NCI-H345 (cell line): ENCODE measurements around the gene CARMIL3.

Experiments
- DNase-seq: peaks from one replicate; lab custom pipeline; 2025; lab: John Stamatoyannopoulos, UW

The CARMIL3 gene

GRCh38 chr14:24077086-24077485 is 25.3 kb downstream of the CARMIL3 start:
- no peak for DNase-seq

GRCh38 chr14:24078146-24078545 is 26.3 kb downstream of the CARMIL3 start:
- DNase-seq: peak; percentile 28

DNA sequence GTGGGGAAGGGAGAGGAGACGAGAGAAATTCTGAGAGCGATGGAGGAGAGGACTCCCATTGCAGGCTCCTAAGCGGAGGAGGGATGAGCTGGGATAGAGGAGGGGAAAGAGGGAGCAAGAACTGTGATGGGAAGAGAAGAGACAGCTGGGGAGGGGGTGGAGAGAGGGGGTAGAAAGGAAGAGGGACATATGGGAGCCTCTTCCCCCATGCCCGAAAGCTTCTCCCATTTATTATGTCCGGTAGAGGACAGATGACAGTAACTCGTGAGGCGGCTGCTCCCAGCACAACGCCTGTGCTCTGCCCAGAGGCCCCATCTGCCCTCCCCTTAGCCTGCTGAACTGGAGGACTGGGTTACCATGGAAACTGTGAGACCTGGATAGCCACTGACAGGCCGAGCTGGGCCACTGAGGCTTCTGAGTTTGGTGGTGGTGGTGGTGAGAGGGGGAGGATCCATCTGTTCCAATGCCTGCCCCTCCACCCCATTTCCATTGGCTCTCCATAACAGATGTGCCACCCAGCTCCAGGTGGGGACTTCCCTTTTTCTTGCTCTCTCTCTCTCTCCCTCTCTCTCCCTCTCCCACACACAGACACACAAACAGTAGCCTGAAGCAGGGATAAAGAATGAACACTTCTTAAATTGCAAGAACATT is 27.8 kb downstream of the CARMIL3 start:
- DNase-seq: no peak

GRCh38 chr14:24080142-24080530 is 28.3 kb downstream of the CARMIL3 start:
- no peak for DNase-seq

GRCh38 chr14:24080888-24081738 is 29.3 kb downstream of the CARMIL3 start:
- DNase-seq: peak; percentile 69

DNA sequence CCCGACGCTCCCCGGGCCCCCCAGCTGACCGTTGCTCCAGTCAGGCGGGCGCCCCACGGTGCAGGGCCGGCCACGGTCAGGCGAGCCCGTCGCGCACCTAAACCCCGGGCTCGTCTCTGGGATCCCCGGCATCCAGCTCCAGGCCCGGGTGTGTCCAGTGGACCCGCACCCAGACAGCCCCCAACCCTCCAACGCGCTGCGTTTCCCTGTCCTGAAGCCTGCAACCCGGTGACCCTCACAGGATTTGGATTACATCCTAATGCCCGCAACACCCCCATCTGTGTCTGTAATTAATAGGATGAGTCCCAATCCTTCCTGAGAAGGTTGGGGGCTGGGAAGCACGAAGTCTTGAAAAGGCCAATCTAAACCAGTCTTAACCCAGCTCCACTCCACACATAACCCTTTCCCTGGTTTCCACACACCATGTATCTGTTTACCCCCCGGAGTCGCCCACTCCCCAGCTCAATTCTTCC is 30.0 kb downstream of the CARMIL3 start:
- DNase-seq: no peak

GRCh38 chr14:24082411-24083080 is 30.7 kb downstream of the CARMIL3 start:
- DNase-seq: no peak

GRCh38 chr14:24083462-24083861 is 31.7 kb downstream of the CARMIL3 start:
- DNase-seq: no peak

DNA sequence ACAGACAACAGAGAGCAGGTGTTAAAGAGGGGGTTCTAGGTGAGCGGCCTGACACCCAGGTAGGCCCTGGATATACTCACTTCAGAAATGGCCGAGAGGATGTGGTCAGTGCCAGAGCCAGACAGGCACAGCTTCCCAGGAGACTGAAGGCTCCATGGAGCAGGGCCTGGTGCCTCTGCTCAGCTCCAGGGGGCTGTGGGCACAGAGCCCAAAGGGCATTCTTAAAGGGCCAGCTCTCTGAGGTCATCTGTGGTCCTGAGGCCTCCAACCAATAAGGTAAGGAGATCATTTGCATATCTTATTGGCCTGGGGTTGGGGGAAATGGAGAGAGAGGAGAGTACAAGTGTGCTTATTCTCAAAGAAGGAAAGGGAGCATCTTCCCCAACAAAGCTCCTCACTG is 32.6 kb downstream of the CARMIL3 start:
- no peak for DNase-seq

DNA sequence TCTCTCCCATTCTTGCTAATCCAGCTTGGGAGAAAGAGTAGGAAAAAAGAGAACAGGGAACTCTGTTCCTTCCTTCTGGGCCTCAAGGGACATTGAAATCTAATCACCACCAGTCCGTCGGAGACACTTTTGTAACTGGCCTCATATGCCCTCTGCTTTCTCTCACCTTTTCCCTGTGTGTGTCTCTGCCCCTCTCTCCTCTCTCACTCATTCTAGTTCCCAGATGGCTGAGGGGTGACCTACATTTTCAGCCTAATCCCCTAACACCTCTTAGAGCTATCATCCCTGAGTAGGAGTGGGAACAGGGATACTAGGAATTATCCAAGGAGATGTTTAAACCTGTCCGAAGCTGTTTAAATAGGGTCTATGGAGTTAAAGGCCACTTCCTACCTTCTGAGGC is 33.4 kb downstream of the CARMIL3 start:
- DNase-seq: no peak

GRCh38 chr14:24086193-24086955 is 34.6 kb downstream of the CARMIL3 start:
- no peak for DNase-seq

DNA sequence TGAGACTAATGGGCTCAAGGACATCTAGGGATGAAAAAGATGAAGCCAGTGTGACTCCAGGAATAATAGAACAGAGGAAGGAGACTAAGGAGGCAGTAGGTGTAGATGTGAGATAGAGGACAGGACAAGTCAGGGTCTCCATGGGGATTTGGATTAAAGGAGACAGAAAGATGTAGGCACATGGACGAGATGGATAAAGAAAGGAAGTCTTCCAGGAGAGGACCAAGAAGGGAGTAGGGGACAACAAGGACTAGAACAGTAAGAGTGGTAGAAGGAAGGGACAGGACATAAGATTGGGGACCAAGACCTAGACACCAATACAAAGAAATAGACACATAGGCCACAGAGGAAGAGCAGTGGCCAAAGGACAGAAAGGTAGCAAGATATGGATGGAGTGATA is 35.2 kb downstream of the CARMIL3 start:
- DNase-seq: no peak

- no peak for DNase-seq
Measured at GRCh38 chr14:24088095-24088494, 36.3 kb downstream of the CARMIL3 start.

- DNase-seq: no peak
Measured at GRCh38 chr14:24089890-24090289, 38.1 kb downstream of the CARMIL3 start.

DNA sequence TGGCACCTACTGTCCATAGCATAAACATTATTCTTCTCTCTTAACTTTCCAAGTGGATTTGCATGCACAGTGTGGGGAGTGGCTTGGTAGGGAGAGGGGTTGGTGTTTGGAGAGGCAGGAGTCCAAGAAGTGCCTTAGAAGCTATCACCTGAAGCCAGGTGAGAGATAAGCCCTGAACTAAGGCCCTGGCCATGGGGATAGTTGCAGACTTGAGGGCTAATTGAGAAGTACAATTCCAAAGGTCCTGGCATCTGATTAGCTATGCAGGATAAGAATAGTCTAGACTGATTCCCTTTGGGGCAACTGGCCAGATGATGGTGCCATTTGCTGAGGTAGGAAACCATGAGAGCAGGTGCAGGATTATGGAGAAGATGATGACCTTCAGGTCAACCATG is 40.3 kb downstream of the CARMIL3 start:
- DNase-seq: no peak

DNA sequence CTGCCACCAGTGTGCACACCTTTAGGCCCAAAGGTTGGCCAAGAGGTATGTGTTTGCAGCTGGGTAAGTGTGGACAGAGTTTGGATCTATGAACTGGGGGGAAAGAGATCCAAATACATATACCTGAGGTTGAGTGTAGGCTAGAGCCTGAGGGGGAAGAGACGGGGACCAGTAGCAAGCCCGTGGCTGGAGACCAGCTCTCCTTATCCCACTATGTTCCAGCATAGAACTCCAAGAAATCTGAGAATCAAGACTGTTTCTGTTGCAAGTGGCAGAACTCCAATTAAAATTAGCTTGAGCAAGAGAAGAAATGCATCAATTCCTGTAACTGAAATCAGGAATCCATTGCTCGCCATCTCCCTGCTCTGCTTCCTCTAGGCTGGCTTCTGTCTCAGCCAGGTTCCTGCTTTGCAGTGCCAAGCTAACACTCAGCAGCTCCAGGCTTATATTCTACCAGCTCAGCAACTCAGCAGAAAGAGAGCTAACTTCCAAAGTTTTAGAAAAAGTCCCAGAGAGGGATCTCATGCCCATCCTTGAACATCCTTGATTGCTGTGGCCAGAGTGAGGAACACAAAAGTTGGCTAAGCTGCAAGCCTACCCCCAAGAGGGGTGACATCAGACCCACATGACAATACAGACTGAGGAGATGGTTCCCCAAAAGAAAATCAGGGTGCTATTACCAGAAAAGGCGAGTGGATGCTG is 40.8 kb downstream of the CARMIL3 start:
- no peak for DNase-seq

DNA sequence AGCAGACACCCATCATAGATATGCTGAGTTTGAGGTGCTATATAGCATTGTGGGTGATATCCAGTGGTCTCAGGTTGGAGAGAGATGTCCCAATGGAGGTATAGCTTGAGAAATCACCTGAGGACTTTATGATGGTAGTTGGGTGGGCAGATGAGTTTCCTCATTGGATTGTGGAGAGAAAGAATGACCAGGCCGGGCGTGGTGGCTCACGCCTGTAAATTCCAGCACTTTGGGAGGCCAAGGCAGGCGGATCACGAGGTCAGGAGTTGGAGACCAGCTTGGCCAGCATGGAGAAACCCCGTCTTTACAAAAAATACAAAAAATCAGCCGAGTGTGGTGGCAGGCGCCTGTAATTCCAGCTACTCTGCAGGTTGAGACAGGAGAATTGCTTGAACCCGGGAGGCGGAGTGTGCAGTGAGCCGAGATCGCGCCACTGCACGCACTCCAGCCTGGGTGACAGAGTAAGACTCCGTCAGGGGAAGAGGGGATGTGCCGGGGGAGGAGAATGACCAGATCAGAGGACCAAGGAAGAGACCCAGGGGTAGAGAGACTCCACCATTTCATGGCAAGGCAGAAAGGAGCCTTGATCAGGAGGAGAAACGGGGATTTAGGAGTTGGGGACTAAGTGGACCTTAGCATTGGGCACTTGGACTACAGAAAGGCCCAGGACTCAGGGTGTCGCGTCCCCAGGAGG is 41.5 kb downstream of the CARMIL3 start:
- no peak for DNase-seq

GRCh38 chr14:24093901-24094840 is 42.4 kb downstream of the CARMIL3 start, which contains the start of gene PCK2:
Gene PCK2, plus strand, starts transcription at chr14:24094311. Its CDS starts 95 bp downstream, at chr14:24094406.
- peak; percentile 93 for DNase-seq

DNA sequence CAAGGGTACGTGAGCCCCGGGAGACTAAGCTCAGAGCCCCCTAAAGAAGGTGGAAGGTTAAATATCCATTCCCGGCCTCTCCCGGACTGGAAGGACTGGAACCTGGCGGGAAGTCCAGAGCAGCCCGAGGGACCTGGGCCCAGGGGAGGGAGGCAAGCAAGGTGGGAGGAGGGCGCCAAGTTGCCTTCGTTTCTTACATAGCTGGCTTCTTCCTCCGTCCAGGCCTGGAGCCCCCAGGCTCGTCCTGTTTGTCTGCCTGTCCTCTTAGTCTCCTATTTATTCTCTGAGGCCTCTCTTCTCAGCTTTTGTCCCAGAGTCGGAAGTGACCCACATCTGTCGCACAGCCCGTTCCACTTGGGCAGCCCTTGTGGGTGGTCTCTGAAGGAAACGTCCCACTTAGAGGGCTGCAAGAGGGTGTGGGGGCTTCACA is 43.0 kb downstream of the CARMIL3 start:
- no peak for DNase-seq
